ENCODE data around the gene LRTM1. TPM values are rescaled to one million over a fixed set of nuclear protein-coding genes. Genes with fewer than 3 reads are reported as not detected.

The LRTM1 gene
- total RNA-seq, 1 experiment from 2014 or later: not detected

- no peaks in the 10 kb centered on the region for H3K4me1 ChIP-seq (ENCODE audit: control insufficient read depth in 1 of 2, insufficient read depth in 2 of 2, low read length in 2 of 2)
- intact Hi-C loops (cut with micrococcal nuclease): no loop called here
- H3K9me3 ChIP-seq (ENCODE audit: control insufficient read depth in 1 of 2, insufficient read depth in 1 of 2, low read depth in 1 of 2, low read length in 2 of 2): peaks cover 0 to 10% of the 10 kb centered on the region in 2 experiments; a peak in 1 of 4 replicates
- H3K36me3 ChIP-seq (ENCODE audit: control insufficient read depth in 1 of 2, insufficient read depth in 2 of 2, low read length in 2 of 2): no peaks in the 10 kb centered on the region
- H3K27ac ChIP-seq (ENCODE audit: low read depth, low read length): no peak overlapping the region
- CTCF ChIA-PET: no interaction called here
- no peak overlapping the region for H2AFZ ChIP-seq (ENCODE audit: low read depth, low read length, poor library complexity, severe bottlenecking)
- RAD21 ChIA-PET (ENCODE audit: low non-redundant PET in 1 of 2, low total read pairs in 2 of 2, uncharacterized antibody in 2 of 2, unreplicated experiment in 2 of 2): no interaction called here
- H3K4me2 ChIP-seq (ENCODE audit: low read length): no peak overlapping the region
- no peaks in the 10 kb centered on the region for H4K20me1 ChIP-seq (ENCODE audit: insufficient read depth)
- no peaks in the 10 kb centered on the region for H3K27me3 ChIP-seq (ENCODE audit: insufficient read depth, low read length)
- no peaks in the 10 kb centered on the region for H3K79me2 ChIP-seq (ENCODE audit: insufficient read depth, low read length)
- no peak for ATAC-seq
- POLR2A ChIA-PET: no interaction called here
- TF ChIP-seq MAX (IDR thresholded peaks at IDR 0.05): no peak
- no peak for TF ChIP-seq SIN3A (IDR thresholded peaks at IDR 0.05; ENCODE audit: low read depth)
- TF ChIP-seq, protein P1, sequence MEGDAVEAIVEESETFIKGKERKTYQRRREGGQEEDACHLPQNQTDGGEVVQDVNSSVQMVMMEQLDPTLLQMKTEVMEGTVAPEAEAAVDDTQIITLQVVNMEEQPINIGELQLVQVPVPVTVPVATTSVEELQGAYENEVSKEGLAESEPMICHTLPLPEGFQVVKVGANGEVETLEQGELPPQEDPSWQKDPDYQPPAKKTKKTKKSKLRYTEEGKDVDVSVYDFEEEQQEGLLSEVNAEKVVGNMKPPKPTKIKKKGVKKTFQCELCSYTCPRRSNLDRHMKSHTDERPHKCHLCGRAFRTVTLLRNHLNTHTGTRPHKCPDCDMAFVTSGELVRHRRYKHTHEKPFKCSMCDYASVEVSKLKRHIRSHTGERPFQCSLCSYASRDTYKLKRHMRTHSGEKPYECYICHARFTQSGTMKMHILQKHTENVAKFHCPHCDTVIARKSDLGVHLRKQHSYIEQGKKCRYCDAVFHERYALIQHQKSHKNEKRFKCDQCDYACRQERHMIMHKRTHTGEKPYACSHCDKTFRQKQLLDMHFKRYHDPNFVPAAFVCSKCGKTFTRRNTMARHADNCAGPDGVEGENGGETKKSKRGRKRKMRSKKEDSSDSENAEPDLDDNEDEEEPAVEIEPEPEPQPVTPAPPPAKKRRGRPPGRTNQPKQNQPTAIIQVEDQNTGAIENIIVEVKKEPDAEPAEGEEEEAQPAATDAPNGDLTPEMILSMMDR (IDR thresholded peaks at IDR 0.05 in 2 of 3, conservative IDR thresholded peaks at IDR 0.05 in 1 of 3; ENCODE audit: borderline replicate concordance in 1 of 3, insufficient read depth in 1 of 3, low read depth in 2 of 3, low read length in 2 of 3): no peak
- TF ChIP-seq POLR2A (IDR thresholded peaks at IDR 0.05; ENCODE audit: borderline replicate concordance, extremely low read depth, insufficient read depth, insufficient read length): no peak
- no peak for TF ChIP-seq CEBPB (IDR thresholded peaks at IDR 0.05; ENCODE audit: low read depth)
- no peak for TF ChIP-seq POLR2AphosphoS5 (IDR thresholded peaks at IDR 0.05; ENCODE audit: low read depth, low read length)
- TF ChIP-seq SRF (IDR thresholded peaks at IDR 0.05; ENCODE audit: low read depth): no peak
- TF ChIP-seq SP1 (IDR thresholded peaks at IDR 0.05; ENCODE audit: low read depth): no peak
- DNase-seq (ENCODE audit: low read depth, low spot score): no peak
- BruUV-seq (replicated peaks): no TSS peak
- H3K9ac ChIP-seq (ENCODE audit: low read length): no peak overlapping the region
- H3K4me3 ChIP-seq (replicated peaks in 1 of 2; ENCODE audit: low read depth in 1 of 2, low read length in 2 of 2): no peak overlapping the region
- no peaks in the 10 kb centered on the region for H3K9me2 ChIP-seq (ENCODE audit: insufficient read depth)
These were observed 14.0 kb upstream of the LRTM1 start for GRCh38 chr3:54941690-54942362.

- RAD21 ChIA-PET (ENCODE audit: low non-redundant PET in 1 of 2, low total read pairs in 2 of 2, uncharacterized antibody in 2 of 2, unreplicated experiment in 2 of 2): no interaction called here
- no peaks in the 10 kb centered on the region for H3K79me2 ChIP-seq (ENCODE audit: insufficient read depth, low read length)
- no peaks in the 10 kb centered on the region for H3K36me3 ChIP-seq (ENCODE audit: control insufficient read depth in 1 of 2, insufficient read depth in 2 of 2, low read length in 2 of 2)
- no peak overlapping the region for H3K4me3 ChIP-seq (replicated peaks in 1 of 2; ENCODE audit: low read depth in 1 of 2, low read length in 2 of 2)
- BruUV-seq (replicated peaks): no TSS peak
- no peaks in the 10 kb centered on the region for H4K20me1 ChIP-seq (ENCODE audit: insufficient read depth)
- no peak overlapping the region for H2AFZ ChIP-seq (ENCODE audit: low read depth, low read length, poor library complexity, severe bottlenecking)
- no peak overlapping the region for H3K27ac ChIP-seq (ENCODE audit: low read depth, low read length)
- no peaks in the 10 kb centered on the region for H3K9me2 ChIP-seq (ENCODE audit: insufficient read depth)
- POLR2A ChIA-PET: no interaction called here
- DNase-seq (ENCODE audit: low read depth, low spot score): no peak
- H3K4me2 ChIP-seq (ENCODE audit: low read length): no peak overlapping the region
- H3K9me3 ChIP-seq (ENCODE audit: control insufficient read depth in 1 of 2, insufficient read depth in 1 of 2, low read depth in 1 of 2, low read length in 2 of 2): peaks cover 0 to 10% of the 10 kb centered on the region in 2 experiments; a peak in 1 of 4 replicates
- ATAC-seq: no peak
- H3K27me3 ChIP-seq (ENCODE audit: insufficient read depth, low read length): no peaks in the 10 kb centered on the region
- intact Hi-C loops (cut with micrococcal nuclease): no loop called here
- CTCF ChIA-PET: no interaction called here
- H3K4me1 ChIP-seq (ENCODE audit: control insufficient read depth in 1 of 2, insufficient read depth in 2 of 2, low read length in 2 of 2): no peaks in the 10 kb centered on the region
- no peak overlapping the region for H3K9ac ChIP-seq (ENCODE audit: low read length)
- TF ChIP-seq POLR2A (IDR thresholded peaks at IDR 0.05; ENCODE audit: borderline replicate concordance, extremely low read depth, insufficient read depth, insufficient read length) (no peak), EZH2 (IDR thresholded peaks at IDR 0.05) (no peak), ZFX (IDR thresholded peaks at IDR 0.05) (no peak), EGR1 (IDR thresholded peaks at IDR 0.05; ENCODE audit: low read depth) (no peak), RAD21 (IDR thresholded peaks at IDR 0.05; ENCODE audit: low read depth) (no peak), ZNF274 (IDR thresholded peaks at IDR 0.05; ENCODE audit: low read depth, low read length) (no peak), CBX3 (IDR thresholded peaks at IDR 0.05; ENCODE audit: low read depth) (no peak), JUND (IDR thresholded peaks at IDR 0.05) (no peak), SIN3A (IDR thresholded peaks at IDR 0.05; ENCODE audit: low read depth) (no peak), SP1 (IDR thresholded peaks at IDR 0.05; ENCODE audit: low read depth) (no peak), ZBTB33 (IDR thresholded peaks at IDR 0.05; ENCODE audit: extremely low read depth, insufficient replicate concordance, low read length) (no peak), MAX (IDR thresholded peaks at IDR 0.05) (no peak)
These were observed 13.1 kb upstream of the LRTM1 start for GRCh38 chr3:54940971-54941370.

Measured in HCT116 (cell line).